ENCODE results near the gene RMND5B.

Gene RMND5B

GRCh38 chr5:178152491-178153444 is 22.0 kb downstream of the RMND5B start:
- Histone ChIP-seq H3K4me3 (ENCODE audit: low read depth, low read length) (peak overlapping the region; percentile 72), H3K9me3 (ENCODE audit: severe bottlenecking) (no peaks in the 10 kb centered on the region), H3K36me3 (peaks cover 14% of the 10 kb centered on the region), H3K27me3 (ENCODE audit: insufficient read depth, low read depth, severe bottlenecking) (no peaks in the 10 kb centered on the region), H3K27ac (peak overlapping the region; percentile 53)
- no peak for TF ChIP-seq CTCF (IDR thresholded peaks at IDR 0.05; ENCODE audit: low read depth, low read length)
- peak; percentile 24 for DNase-seq

GRCh38 chr5:178153530-178154340 is 22.9 kb downstream of the RMND5B start, which contains the start of gene NHP2:
Gene NHP2, minus strand, starts transcription at chr5:178153885. Its CDS starts 68 bp downstream, at chr5:178153817.
- Histone ChIP-seq H3K27ac (peak within 1 kb of the TSS; percentile 53), H3K4me3 (ENCODE audit: low read depth, low read length) (peak within 1 kb of the TSS; percentile 72), H3K9me3 (ENCODE audit: severe bottlenecking) (no peaks in the 10 kb centered on the region), H3K27me3 (ENCODE audit: insufficient read depth, low read depth, severe bottlenecking) (no peaks in the 10 kb centered on the region), H3K36me3 (peaks cover 8% of the 10 kb centered on the region)
- DNase-seq: peak; percentile 94
- TF ChIP-seq CTCF (IDR thresholded peaks at IDR 0.05; ENCODE audit: low read depth, low read length): no peak

GRCh38 chr5:178155065-178155464 is 24.3 kb downstream of the RMND5B start:
- Histone ChIP-seq H3K4me3 (ENCODE audit: low read depth, low read length) (no peak overlapping the region), H3K36me3 (peaks cover 5% of the 10 kb centered on the region), H3K27me3 (ENCODE audit: insufficient read depth, low read depth, severe bottlenecking) (no peaks in the 10 kb centered on the region), H3K9me3 (ENCODE audit: severe bottlenecking) (no peaks in the 10 kb centered on the region), H3K27ac (no peak overlapping the region)
- DNase-seq: no peak
- TF ChIP-seq CTCF (IDR thresholded peaks at IDR 0.05; ENCODE audit: low read depth, low read length): no peak

- no peak overlapping the region for H3K27ac ChIP-seq
- H3K4me3 ChIP-seq (ENCODE audit: low read depth, low read length): no peak overlapping the region
- no peak for DNase-seq
- H3K36me3 ChIP-seq: no peaks in the 10 kb centered on the region
- no peak for TF ChIP-seq CTCF (IDR thresholded peaks at IDR 0.05; ENCODE audit: low read depth, low read length)
- no peaks in the 10 kb centered on the region for H3K9me3 ChIP-seq (ENCODE audit: severe bottlenecking)
- no peaks in the 10 kb centered on the region for H3K27me3 ChIP-seq (ENCODE audit: insufficient read depth, low read depth, severe bottlenecking)
Observed at GRCh38 chr5:178160176-178160575, 29.4 kb downstream of the RMND5B start.

- DNase-seq: peak; percentile 76
- H3K27ac ChIP-seq: no peak overlapping the region
- no peak for TF ChIP-seq CTCF (IDR thresholded peaks at IDR 0.05; ENCODE audit: low read depth, low read length)
- no peaks in the 10 kb centered on the region for H3K27me3 ChIP-seq (ENCODE audit: insufficient read depth, low read depth, severe bottlenecking)
- H3K4me3 ChIP-seq (ENCODE audit: low read depth, low read length): no peak overlapping the region
- no peaks in the 10 kb centered on the region for H3K9me3 ChIP-seq (ENCODE audit: severe bottlenecking)
- H3K36me3 ChIP-seq: no peaks in the 10 kb centered on the region
Observed at GRCh38 chr5:178162481-178162880, 31.7 kb downstream of the RMND5B start.
